Esophagus muscularis mucosa (tissue), 4 donors: ENCODE results near the gene BUB1B. TPM values are rescaled to one million over a fixed set of nuclear protein-coding genes. Genes with fewer than 3 reads are reported as not detected.
A peak's percentile ranks its signal among the peaks of the same experiment; 100 is the strongest.
"Not testable (repeated sequence)": the region's sequence is repeated elsewhere in the genome, so short reads cannot be mapped to it uniquely, and the experiment has no call there.

Experiments
- DNase-seq: peaks from one replicate; pipeline ENCODE4 v3.0.0-alpha.2; 2017; ENCODE audit errors: extremely low spot score
- H3K27ac ChIP-seq, 4 donors: fragments of 200-600 bp; sonication (generic); replicated peaks in 1 of 4; 1 replicate in 3 of 4; 2 replicates in 1 of 4; pipeline ENCODE4 v1.5.1; 2016 to 2019; ENCODE audit warnings: mild to moderate bottlenecking in 1 of 4
- H3K27me3 ChIP-seq, 4 donors: fragments of 200-600 bp; sonication (generic); one replicate each; pipeline versions ENCODE4 v1.5.1 to v1.6.0; 2016 to 2019
- H3K36me3 ChIP-seq, 4 donors: fragments of 200-600 bp; sonication (generic); one replicate each; pipeline ENCODE4 v1.5.1; 2016 to 2019
- H3K4me1 ChIP-seq, 4 donors: fragments of 200-600 bp; sonication (generic); one replicate each; pipeline ENCODE4 v1.5.1; 2016 to 2019
- H3K4me3 ChIP-seq, 4 donors: fragments of 200-600 bp; sonication (generic); 1 replicate in 2 of 4; 2 replicates in 2 of 4; pipeline ENCODE4 v1.5.1; 2016 to 2019; ENCODE audit warnings: mild to moderate bottlenecking in 4 of 4, moderate library complexity in 1 of 4
- H3K9me3 ChIP-seq, 4 donors: fragments of 200-600 bp; sonication (generic); 1 replicate in 3 of 4; 2 replicates in 1 of 4; pipeline ENCODE4 v1.5.1; 2016 to 2019
- CTCF ChIP-seq, 3 experiments: fragments of 200-600 bp in 2 of 3; fragments of 450-650 bp in 1 of 3; sonication (generic) in 2 of 3; IDR thresholded peaks; one replicate each; pipeline ENCODE4 v1.5.1; 2017 to 2019; ENCODE audit warnings: antibody characterized with exemption in 3 of 3, mild to moderate bottlenecking in 2 of 3, moderate library complexity in 1 of 3
- EP300 ChIP-seq: sonication (generic); formaldehyde crosslinking; IDR thresholded peaks from one replicate; pipeline ENCODE4 v1.6.1; 2017; ENCODE audit warnings: antibody characterized with exemption
- POLR2A ChIP-seq: fragments of 450-650 bp; IDR thresholded peaks from one replicate; pipeline ENCODE4 v1.6.1; 2017; ENCODE audit warnings: antibody characterized with exemption, moderate library complexity, mild to moderate bottlenecking, low read depth
- POLR2AphosphoS5 ChIP-seq, 2 donors: sonication (generic); formaldehyde crosslinking; IDR thresholded peaks; one replicate each; pipeline ENCODE4 v1.6.1; 2017; ENCODE audit warnings: antibody characterized with exemption in 2 of 2
- WGBS: methylation state at CpG from one replicate; pipeline ENCODE4 v1.1.5; 2018; 5-methylcytosine and 5-hydroxymethylcytosine counted together
- intact Hi-C: fragments of 100-400 bp; cut with DNase I; formaldehyde crosslinking; loops from one replicate; pipeline ENCODE4 v1.15.1; 2023
- total RNA-seq, 4 donors: library from RNA; depleted of rRNA; stranded (reverse); fragments of >200 nt; gene quantifications; one replicate each; pipeline versions ENCODE4 v1.1.0 to v1.2.1, GENCODE V29; 2016

Gene BUB1B
- 1 to 10 TPM in 1 of 4 donors, under 1 TPM in 2, not detected in 1; 0.06 to 1.3 (median 0.17) TPM for total RNA-seq

- intact Hi-C loops, result loop anchor here (5.0 kb wide), 1 partner anchor 54 kb away; the partner anchor contains the start of gene BMF
- peak; percentile 94 for DNase-seq
- WGBS, result 4% methylated on average over 28 of the region's 54 CpGs
Measured at GRCh38 chr15:40160689-40161688, at the start of gene BUB1B. Gene BUB1B (plus strand): TSS chr15:40161069. CDS start chr15:40161221, 152 bp downstream.

GRCh38 chr15:40111888-40112287, 49.0 kb upstream of the BUB1B start:
- Histone ChIP-seq H3K4me3 (no peak overlapping the region), H3K36me3 (no peaks in the 10 kb centered on the region), H3K27ac (no peak overlapping the region), H3K4me1 (peaks cover 13 to 24% (median 22%) of the 10 kb centered on the region in 4 donors), H3K9me3 (no peaks in the 10 kb centered on the region), H3K27me3 (no peaks in the 10 kb centered on the region)
- DNase-seq, result no peak
- no peak for TF ChIP-seq POLR2A
- TF ChIP-seq CTCF (IDR thresholded peaks at IDR 0.05), result no peak
- no peak for TF ChIP-seq POLR2AphosphoS5 (IDR thresholded peaks at IDR 0.05)
- no peak for TF ChIP-seq EP300
- WGBS, result 78% methylated on average over 2 of the region's 2 CpGs
- intact Hi-C loops, result no loop called here

More at GRCh38 chr15:40160689-40161688, at the start of gene BUB1B:
- H3K4me3 ChIP-seq, result peak within 1 kb of the TSS; percentile 56 to 73 (median 58)
- H3K9me3 ChIP-seq, result no peaks in the 10 kb centered on the region
- TF ChIP-seq POLR2AphosphoS5 (IDR thresholded peaks at IDR 0.05) (peak; percentile 35 to 94), EP300 (no peak), POLR2A (no peak), CTCF (IDR thresholded peaks at IDR 0.05) (peak in 1 of 3 experiments; percentile 24)
- H3K27me3 ChIP-seq, result no peaks in the 10 kb centered on the region
- H3K4me1 ChIP-seq, result peaks cover 10 to 13% (median 12%) of the 10 kb centered on the region in 4 donors
- no peak within 1 kb of the TSS for H3K27ac ChIP-seq
- H3K36me3 ChIP-seq, result no peaks in the 10 kb centered on the region

GRCh38 chr15:40112789-40113188, 48.1 kb upstream of the BUB1B start:
- WGBS, result 87% methylated on average over 11 of the region's 24 CpGs
- TF ChIP-seq CTCF (IDR thresholded peaks at IDR 0.05) (no peak), POLR2AphosphoS5 (IDR thresholded peaks at IDR 0.05) (no peak), EP300 (no peak), POLR2A (no peak)
- no peak overlapping the region for H3K27ac ChIP-seq

GRCh38 chr15:40114218-40114617, 46.7 kb upstream of the BUB1B start:
- DNase-seq, result no peak
- intact Hi-C loops, result no loop called here
- H3K4me3 ChIP-seq, result no peak overlapping the region
- H3K27me3 ChIP-seq, result no peaks in the 10 kb centered on the region
- TF ChIP-seq POLR2AphosphoS5 (IDR thresholded peaks at IDR 0.05) (no peak), CTCF (IDR thresholded peaks at IDR 0.05) (no peak), EP300 (no peak), POLR2A (no peak)
- 95% methylated on average over 2 of the region's 2 CpGs for WGBS
- no peaks in the 10 kb centered on the region for H3K9me3 ChIP-seq
- no peak overlapping the region for H3K27ac ChIP-seq
- no peaks in the 10 kb centered on the region for H3K36me3 ChIP-seq
- peaks cover 0 to 6% (median 4%) of the 10 kb centered on the region in 4 donors for H3K4me1 ChIP-seq

More at GRCh38 chr15:40112789-40113188, 48.1 kb upstream of the BUB1B start:
- Histone ChIP-seq H3K4me1 (peaks cover 6 to 15% (median 13%) of the 10 kb centered on the region in 4 donors), H3K27me3 (no peaks in the 10 kb centered on the region), H3K36me3 (no peaks in the 10 kb centered on the region), H3K9me3 (no peaks in the 10 kb centered on the region), H3K4me3 (no peak overlapping the region)
- DNase-seq, result no peak
- intact Hi-C loops, result no loop called here

GRCh38 chr15:40115106-40115505, 45.8 kb upstream of the BUB1B start:
- H3K9me3 ChIP-seq, intact Hi-C loops, H3K27ac ChIP-seq, H3K36me3 ChIP-seq, H3K4me1 ChIP-seq, DNase-seq, H3K27me3 ChIP-seq, H3K4me3 ChIP-seq: not testable (repeated sequence)
- WGBS, result 94% methylated on average over 9 of the region's 14 CpGs
